ENCODE data around the gene ATL3.
A peak's percentile ranks its signal among the peaks of the same experiment; 100 is the strongest.

ATL3 gene

DNA sequence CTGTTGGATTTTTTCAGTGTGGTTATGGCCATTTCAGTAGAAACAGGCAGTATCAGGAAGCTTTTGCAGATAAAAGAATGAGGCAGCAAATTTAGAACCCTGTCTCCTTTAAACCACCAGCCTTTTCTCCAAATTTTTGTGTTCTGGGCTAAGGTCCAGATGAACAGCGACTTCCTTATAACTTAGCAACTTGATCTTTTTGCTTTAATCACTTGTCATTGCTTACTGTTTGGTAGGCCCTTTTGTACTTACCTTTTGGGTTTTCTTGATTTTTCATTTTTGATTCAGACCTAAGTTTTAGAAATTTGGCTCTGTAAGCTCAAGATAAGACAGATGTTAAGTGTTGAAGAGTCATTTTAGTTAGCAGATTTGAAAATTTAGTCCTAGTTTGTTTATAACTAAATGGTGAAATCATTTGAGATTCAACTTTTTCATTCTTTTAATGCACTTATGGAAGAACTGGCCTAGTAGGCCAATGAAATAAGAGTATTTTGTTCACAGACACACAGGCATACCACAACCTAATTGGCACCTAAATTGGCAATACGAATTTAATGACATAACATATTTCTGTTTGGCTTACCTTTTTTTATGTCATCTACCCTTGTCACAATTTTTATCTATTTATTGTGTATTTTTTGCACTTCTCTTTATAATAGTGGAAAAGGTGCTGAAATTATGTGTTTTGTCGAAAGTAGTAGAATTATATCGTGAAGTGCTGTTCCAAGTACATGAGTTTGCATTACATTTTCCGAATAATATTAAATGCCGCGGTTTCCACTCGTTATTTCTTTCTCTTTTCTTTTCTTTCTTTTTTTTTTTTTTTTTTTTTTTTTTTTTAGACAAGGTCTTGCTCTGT is 12.2 kb upstream of the ATL3 start:
- TF ChIP-seq EZH2phosphoT487 (IDR thresholded peaks at IDR 0.05; ENCODE audit: low read length), result no peak
- no peak for TF ChIP-seq CTCF (IDR thresholded peaks at IDR 0.05; ENCODE audit: low read length)
- TF ChIP-seq EZH2 (optimal IDR thresholded peaks at IDR 0.05; ENCODE audit: low read depth, low read length), result no peak
- Histone ChIP-seq H3K9ac (ENCODE audit: low read length) (peak overlapping the region; percentile 72; the same call in 1 of the 2 replicates), H3K27me3 (replicated peaks; ENCODE audit: insufficient read depth, low read length) (no peaks in the 10 kb centered on the region), H3K9me2 (replicated peaks; ENCODE audit: insufficient read depth, low read length) (no peaks in the 10 kb centered on the region), H3K4me3 (ENCODE audit: low read length) (peak overlapping the region; percentile 82), H2AFZ (ENCODE audit: low read length) (no peak overlapping the region), H3K27ac (ENCODE audit: low read length) (no peak overlapping the region), H4K20me1 (ENCODE audit: insufficient read depth, low read length) (peaks cover 7% of the 10 kb centered on the region), H3K9me3 (replicated peaks; ENCODE audit: insufficient read depth, low read length) (no peaks in the 10 kb centered on the region), H3K4me2 (ENCODE audit: low read depth, low read length) (peak overlapping the region; percentile 85), H3K79me2 (ENCODE audit: low read length) (peaks cover 67% of the 10 kb centered on the region), H3K4me1 (ENCODE audit: low read length) (peaks cover 16% of the 10 kb centered on the region), H3F3A (ENCODE audit: insufficient read depth, low read length) (peaks cover 13% of the 10 kb centered on the region), H3K36me3 (replicated peaks; ENCODE audit: insufficient read depth, low read length) (no peaks in the 10 kb centered on the region)
- no peak for DNase-seq

GRCh38 chr11:63682066-63683021 is 11.2 kb upstream of the ATL3 start:
- Histone ChIP-seq H3F3A (ENCODE audit: insufficient read depth, low read length) (peaks cover 13% of the 10 kb centered on the region), H3K9ac (ENCODE audit: low read length) (peak overlapping the region; percentile 72; the same call in 1 of the 2 replicates), H3K4me3 (ENCODE audit: low read length) (peak overlapping the region; percentile 82), H3K27me3 (replicated peaks; ENCODE audit: insufficient read depth, low read length) (no peaks in the 10 kb centered on the region), H3K4me2 (ENCODE audit: low read depth, low read length) (peak overlapping the region; percentile 85), H3K27ac (ENCODE audit: low read length) (peak overlapping the region; percentile 71; the same call in 1 of the 2 replicates), H2AFZ (ENCODE audit: low read length) (peak overlapping the region; percentile 99), H3K79me2 (ENCODE audit: low read length) (peaks cover 57% of the 10 kb centered on the region), H3K9me2 (replicated peaks; ENCODE audit: insufficient read depth, low read length) (no peaks in the 10 kb centered on the region), H3K4me1 (ENCODE audit: low read length) (peaks cover 16% of the 10 kb centered on the region), H3K36me3 (replicated peaks; ENCODE audit: insufficient read depth, low read length) (no peaks in the 10 kb centered on the region), H4K20me1 (ENCODE audit: insufficient read depth, low read length) (peaks cover 7% of the 10 kb centered on the region; the same call in 1 of the 2 replicates), H3K9me3 (replicated peaks; ENCODE audit: insufficient read depth, low read length) (no peaks in the 10 kb centered on the region)
- DNase-seq, result no peak
- TF ChIP-seq CTCF (IDR thresholded peaks at IDR 0.05; ENCODE audit: low read length) (peak; percentile 41), EZH2phosphoT487 (IDR thresholded peaks at IDR 0.05; ENCODE audit: low read length) (no peak), EZH2 (optimal IDR thresholded peaks at IDR 0.05; ENCODE audit: low read depth, low read length) (no peak)

DNA sequence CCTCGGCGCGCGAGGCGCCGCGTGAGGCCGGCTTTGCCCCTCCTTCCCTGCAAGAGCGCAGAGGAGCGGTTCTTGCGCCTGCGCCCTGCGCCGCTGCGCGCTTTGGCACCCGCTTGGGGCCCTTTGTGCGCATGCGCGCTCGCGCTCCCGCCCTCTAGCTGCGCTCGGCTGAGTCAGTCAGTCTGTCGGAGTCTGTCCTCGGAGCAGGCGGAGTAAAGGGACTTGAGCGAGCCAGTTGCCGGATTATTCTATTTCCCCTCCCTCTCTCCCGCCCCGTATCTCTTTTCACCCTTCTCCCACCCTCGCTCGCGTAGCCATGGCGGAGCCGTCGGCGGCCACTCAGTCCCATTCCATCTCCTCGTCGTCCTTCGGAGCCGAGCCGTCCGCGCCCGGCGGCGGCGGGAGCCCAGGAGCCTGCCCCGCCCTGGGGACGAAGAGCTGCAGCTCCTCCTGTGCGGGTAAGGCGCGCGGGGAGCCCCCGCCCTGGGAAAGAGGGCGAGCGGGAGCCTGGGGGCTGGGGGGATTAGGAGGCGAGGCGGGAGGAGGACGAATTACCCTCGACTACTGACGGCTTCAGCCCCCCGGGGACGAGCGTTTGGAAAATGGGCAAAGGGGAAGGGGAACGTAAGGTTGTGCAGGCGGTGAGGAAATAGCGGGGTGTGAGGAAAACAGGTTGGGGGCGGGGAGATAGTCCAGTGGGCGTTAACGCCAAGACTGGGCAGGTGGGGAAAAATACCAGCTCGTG is 10.3 kb upstream of the ATL3 start, which contains the start of gene RTN3:
TSS of gene RTN3 (plus strand) at position 180 of the 745 bp plus-strand sequence. CDS start at position 317, 137 bp downstream.
- Histone ChIP-seq H3F3A (ENCODE audit: insufficient read depth, low read length) (peaks cover 13% of the 10 kb centered on the region), H2AFZ (ENCODE audit: low read length) (peak within 1 kb of the TSS; percentile 99), H3K27me3 (replicated peaks; ENCODE audit: insufficient read depth, low read length) (no peaks in the 10 kb centered on the region), H3K4me1 (ENCODE audit: low read length) (peaks cover 16% of the 10 kb centered on the region), H3K9me3 (replicated peaks; ENCODE audit: insufficient read depth, low read length) (no peaks in the 10 kb centered on the region), H3K9ac (ENCODE audit: low read length) (peak within 1 kb of the TSS; percentile 72), H3K36me3 (replicated peaks; ENCODE audit: insufficient read depth, low read length) (no peaks in the 10 kb centered on the region), H3K4me2 (ENCODE audit: low read depth, low read length) (peak within 1 kb of the TSS; percentile 98), H3K4me3 (ENCODE audit: low read length) (peak within 1 kb of the TSS; percentile 82), H4K20me1 (ENCODE audit: insufficient read depth, low read length) (peaks cover 7% of the 10 kb centered on the region; the same call in 1 of the 2 replicates), H3K9me2 (replicated peaks; ENCODE audit: insufficient read depth, low read length) (no peaks in the 10 kb centered on the region), H3K27ac (ENCODE audit: low read length) (peak within 1 kb of the TSS; percentile 71), H3K79me2 (ENCODE audit: low read length) (peaks cover 48% of the 10 kb centered on the region)
- TF ChIP-seq EZH2 (optimal IDR thresholded peaks at IDR 0.05; ENCODE audit: low read depth, low read length) (no peak), EZH2phosphoT487 (IDR thresholded peaks at IDR 0.05; ENCODE audit: low read length) (no peak), CTCF (IDR thresholded peaks at IDR 0.05; ENCODE audit: low read length) (no peak)
- DNase-seq, result peak; percentile 99
